Activated naive CD8-positive, alpha-beta T cell (primary cell): ENCODE results near the gene CFHR2.
"Not testable (repeated sequence)": the region's sequence is repeated elsewhere in the genome, so short reads cannot be mapped to it uniquely, and the experiment has no call there.

Experiments
- H3K27ac Mint-ChIP-seq: one replicate; pipeline ENCODE4 v1.8.0; 2021; ENCODE audit warnings: mixed read lengths
- H3K27me3 Mint-ChIP-seq: one replicate; pipeline ENCODE4 v1.8.0; 2021; ENCODE audit warnings: mixed read lengths
- H3K36me3 Mint-ChIP-seq: one replicate; pipeline ENCODE4 v1.8.0; 2021; ENCODE audit warnings: mixed read lengths
- H3K4me1 Mint-ChIP-seq: one replicate; pipeline ENCODE4 v1.8.0; 2021; ENCODE audit warnings: low read depth, mixed read lengths
- H3K4me3 Mint-ChIP-seq: one replicate; pipeline ENCODE4 v1.8.0; 2021; ENCODE audit warnings: mild to moderate bottlenecking, mixed read lengths
- H3K9me3 Mint-ChIP-seq: one replicate; pipeline ENCODE4 v1.8.0; 2021; ENCODE audit warnings: low read depth, mixed read lengths

Gene CFHR2

DNA sequence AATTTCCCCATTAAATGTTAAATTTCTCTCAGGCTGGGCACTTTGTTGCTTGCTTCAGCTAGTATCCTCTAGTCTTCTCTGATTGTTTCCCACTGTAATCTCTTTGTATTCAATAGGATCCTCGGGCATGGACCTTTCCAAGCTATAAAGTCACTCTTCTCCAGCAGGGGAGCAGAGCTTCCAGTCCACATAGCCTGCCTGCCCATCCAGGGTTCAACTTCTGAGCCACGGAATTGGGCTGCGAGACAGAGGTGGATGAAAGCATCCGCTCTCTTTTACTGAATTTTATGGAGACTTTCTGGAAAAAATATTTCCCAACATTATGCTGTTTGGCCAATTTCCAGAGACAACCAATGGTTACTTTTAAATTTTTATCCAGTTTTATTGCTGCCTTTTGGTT is 32.7 kb downstream of the CFHR2 start:
- Mint-ChIP-seq H3K27me3 (peaks cover 2% of the 10 kb centered on the region), H3K9me3 (no peaks in the 10 kb centered on the region), H3K4me1 (no peaks in the 10 kb centered on the region), H3K4me3 (no peak overlapping the region), H3K36me3 (no peaks in the 10 kb centered on the region), H3K27ac (no peak overlapping the region)

DNA sequence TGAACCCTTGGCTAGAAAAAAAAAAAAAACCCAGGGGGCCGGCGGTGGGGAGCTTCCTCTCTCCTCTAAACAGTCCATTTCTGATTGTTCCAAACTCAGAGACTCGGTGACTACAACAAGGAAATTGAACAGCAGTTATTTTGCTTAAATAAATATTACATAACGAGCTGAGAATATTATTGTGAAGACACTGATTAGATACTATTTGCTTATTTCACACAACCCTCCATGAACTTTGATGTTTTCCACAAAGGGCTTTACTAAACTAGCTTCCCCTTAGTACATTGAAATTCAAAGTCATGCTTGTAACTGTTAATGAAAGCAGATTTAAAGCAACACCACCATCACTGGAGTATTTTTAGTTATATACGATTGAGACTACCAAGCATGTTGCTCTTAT is 33.7 kb downstream of the CFHR2 start, which contains the start of gene CFHR5:
TSS of gene CFHR5 (plus strand) at position 279 of the 400 bp plus-strand sequence. CDS start at position 388, 109 bp downstream.
- Mint-ChIP-seq H3K27ac (no peak within 1 kb of the TSS), H3K9me3 (no peaks in the 10 kb centered on the region), H3K36me3 (no peaks in the 10 kb centered on the region), H3K4me1 (no peaks in the 10 kb centered on the region), H3K27me3 (peaks cover 2% of the 10 kb centered on the region), H3K4me3 (no peak within 1 kb of the TSS)

DNA sequence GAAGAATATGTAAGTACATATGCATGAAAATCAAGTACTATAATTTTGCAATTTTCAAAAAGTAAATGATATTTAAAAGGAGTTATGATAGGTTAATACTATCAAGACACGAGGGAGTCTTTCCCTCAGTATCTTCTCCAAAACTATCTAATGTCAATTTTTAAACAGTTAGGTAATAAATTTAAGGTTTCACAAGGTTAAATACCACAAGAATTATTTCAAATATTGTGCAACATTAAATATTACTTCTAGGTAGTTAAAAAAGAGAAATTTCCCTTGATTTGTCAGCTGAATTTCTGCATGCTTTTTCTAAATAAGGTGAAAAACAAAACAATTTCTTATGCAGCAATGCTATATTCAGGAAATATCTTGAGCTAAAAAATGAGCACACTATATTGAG is 37.3 kb downstream of the CFHR2 start:
- Mint-ChIP-seq H3K4me1 (no peaks in the 10 kb centered on the region), H3K9me3 (no peaks in the 10 kb centered on the region), H3K36me3 (no peaks in the 10 kb centered on the region), H3K27me3 (peaks cover 2% of the 10 kb centered on the region), H3K27ac (no peak overlapping the region), H3K4me3 (no peak overlapping the region)

DNA sequence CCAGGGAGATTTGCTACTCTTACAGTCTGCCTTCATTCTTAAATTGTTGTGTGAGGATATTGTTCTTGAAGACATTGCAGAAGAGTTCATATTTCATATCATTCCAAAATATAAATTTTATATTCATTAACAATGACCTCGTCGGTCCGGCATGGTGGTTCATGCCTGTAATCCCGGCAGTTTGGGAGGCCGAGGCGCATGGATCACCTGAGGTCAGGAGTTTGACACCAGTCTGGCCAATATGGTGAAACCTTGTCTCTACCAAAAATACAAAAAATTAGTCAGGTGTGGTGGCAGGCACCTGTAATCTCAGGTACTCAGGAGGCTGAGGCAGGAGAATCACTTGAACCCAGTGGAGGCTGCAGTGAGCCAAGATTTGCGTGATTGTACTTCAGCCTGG is 38.7 kb downstream of the CFHR2 start:
- H3K27me3 Mint-ChIP-seq, H3K4me1 Mint-ChIP-seq, H3K27ac Mint-ChIP-seq, H3K9me3 Mint-ChIP-seq, H3K36me3 Mint-ChIP-seq, H3K4me3 Mint-ChIP-seq: not testable (repeated sequence)

DNA sequence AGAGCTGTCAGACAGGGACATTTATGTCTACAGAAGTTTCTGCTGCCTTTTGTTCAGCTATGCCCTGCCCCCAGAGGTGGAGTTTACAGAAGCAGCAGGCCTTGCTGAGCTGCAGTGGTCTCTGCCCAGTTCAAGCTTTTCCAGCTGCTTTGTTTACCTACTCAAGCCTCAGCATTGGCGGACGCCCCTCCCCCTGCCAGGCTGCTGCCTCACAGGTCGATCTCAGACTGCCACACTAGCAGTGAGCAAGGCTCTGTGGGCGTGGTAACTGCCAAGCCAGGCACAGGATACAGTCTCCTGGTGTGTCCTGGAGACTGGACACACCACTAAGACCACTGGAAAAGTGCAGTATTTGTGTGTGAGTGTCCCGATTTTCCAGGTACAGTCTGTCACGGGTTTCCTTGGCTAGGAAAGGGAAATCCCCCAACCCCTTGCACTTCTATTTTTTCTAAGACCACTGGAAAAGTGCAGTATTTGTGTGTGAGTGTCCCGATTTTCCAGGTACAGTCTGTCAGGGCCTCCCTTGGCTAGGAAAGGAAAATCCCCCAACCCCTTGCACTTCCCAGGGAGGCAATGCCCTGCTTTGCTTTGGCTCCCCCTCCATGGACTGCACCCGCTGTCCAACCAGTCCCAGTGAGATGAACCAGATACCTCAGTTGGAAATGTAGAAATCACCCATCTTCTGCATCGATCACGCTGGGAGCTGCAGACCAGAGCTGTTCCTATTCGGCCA is 48.5 kb downstream of the CFHR2 start:
- H3K27ac Mint-ChIP-seq, H3K4me1 Mint-ChIP-seq, H3K9me3 Mint-ChIP-seq, H3K27me3 Mint-ChIP-seq, H3K36me3 Mint-ChIP-seq, H3K4me3 Mint-ChIP-seq: not testable (repeated sequence)

DNA sequence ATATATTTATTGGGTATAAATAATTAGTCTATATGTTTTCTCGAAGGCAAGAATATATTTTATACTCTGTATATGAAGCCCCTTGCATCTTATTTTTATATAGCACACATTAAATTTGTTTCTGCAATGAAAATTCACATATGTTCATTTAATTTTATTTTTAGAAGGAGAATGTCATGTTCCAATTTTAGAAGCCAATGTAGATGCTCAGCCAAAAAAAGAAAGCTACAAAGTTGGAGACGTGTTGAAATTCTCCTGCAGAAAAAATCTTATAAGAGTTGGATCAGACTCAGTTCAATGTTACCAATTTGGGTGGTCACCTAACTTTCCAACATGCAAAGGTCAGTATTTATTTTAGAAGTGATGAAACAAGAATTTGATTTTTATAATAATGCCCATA is 50.4 kb downstream of the CFHR2 start:
- Mint-ChIP-seq H3K4me1 (no peaks in the 10 kb centered on the region), H3K27ac (no peak overlapping the region), H3K36me3 (no peaks in the 10 kb centered on the region), H3K9me3 (no peaks in the 10 kb centered on the region), H3K4me3 (no peak overlapping the region), H3K27me3 (peaks cover 4% of the 10 kb centered on the region)

DNA sequence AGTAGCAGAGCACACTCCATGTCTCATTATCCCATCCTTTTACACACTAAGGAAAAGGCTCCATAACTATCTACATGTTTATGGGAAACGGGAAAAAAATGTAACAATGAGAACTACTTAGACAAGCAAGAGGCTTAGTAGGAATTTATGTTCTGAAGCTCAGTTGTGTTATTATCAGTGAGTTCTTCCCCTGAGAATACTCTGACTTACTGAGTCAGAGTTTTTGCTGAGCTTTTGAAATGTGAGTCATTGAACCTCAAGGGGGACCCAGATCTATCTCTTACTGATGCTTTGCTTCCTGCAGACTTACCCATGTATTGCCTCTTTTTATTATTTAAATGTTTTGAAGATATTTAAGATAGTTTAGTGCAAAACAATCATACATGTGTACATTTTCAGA is 53.9 kb downstream of the CFHR2 start:
- Mint-ChIP-seq H3K36me3 (no peaks in the 10 kb centered on the region), H3K27me3 (peaks cover 3% of the 10 kb centered on the region), H3K4me3 (no peak overlapping the region), H3K9me3 (no peaks in the 10 kb centered on the region), H3K27ac (no peak overlapping the region), H3K4me1 (no peaks in the 10 kb centered on the region)

DNA sequence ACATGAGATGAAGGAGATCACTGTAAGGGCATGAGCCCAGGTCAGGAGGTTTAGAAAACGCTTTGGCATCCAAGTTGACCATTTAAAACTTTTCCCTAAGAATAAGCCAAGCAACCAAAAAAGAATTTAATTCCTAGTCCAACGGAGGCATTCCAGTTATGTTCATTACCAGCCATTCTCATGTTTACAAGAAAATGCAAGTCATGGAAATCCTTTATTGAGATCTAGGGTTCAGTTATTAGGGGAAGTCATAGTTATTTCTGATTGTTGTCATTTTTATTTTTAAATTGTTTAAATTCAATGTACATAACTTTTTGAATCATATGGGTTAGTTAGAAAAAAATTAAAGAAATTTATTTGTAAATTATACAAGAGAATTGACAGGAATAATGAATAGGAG is 58.3 kb downstream of the CFHR2 start:
- no peak overlapping the region for H3K27ac Mint-ChIP-seq
- H3K27me3 Mint-ChIP-seq, result no peaks in the 10 kb centered on the region
- H3K4me1 Mint-ChIP-seq, result no peaks in the 10 kb centered on the region
- no peaks in the 10 kb centered on the region for H3K36me3 Mint-ChIP-seq
- no peaks in the 10 kb centered on the region for H3K9me3 Mint-ChIP-seq
- H3K4me3 Mint-ChIP-seq, result no peak overlapping the region

DNA sequence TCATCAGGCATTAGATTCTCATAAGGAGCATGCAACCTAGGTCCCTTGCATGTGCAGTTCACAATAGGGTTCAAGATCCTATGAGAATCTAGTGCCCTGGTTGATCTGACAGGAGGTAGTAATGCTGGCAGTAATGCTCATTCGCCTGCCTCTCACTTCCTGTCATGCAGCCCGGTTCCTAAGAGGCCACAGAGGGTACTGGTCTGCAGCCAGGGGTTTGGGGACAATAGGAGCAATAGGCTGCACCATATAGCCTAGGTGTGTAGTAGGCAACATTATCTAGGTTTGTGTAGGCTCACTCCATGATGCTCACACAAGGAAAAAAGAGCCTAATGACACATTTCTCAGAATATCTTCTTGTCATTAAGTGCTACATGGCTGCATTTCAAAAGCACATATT is 59.6 kb downstream of the CFHR2 start:
- Mint-ChIP-seq H3K27me3 (no peaks in the 10 kb centered on the region), H3K36me3 (no peaks in the 10 kb centered on the region), H3K4me3 (no peak overlapping the region), H3K9me3 (no peaks in the 10 kb centered on the region), H3K4me1 (no peaks in the 10 kb centered on the region), H3K27ac (no peak overlapping the region)

DNA sequence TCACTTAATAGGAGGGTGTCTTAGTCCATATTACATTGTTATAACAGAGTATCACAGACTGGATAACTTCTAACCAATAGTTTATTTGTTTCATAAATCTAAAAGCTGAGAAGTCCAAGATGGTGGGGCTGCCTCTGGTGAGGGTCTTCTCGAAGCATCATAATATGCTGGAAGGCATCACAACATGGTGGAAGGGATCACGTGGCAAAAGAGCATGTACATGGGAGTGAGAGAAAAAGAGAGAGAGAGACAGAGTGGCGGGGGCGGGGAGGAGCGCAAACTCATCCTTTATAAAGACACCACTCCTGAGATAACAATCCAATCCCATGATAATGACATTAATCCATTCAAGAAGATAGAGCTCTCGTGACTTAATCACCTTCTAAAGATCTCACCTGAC is 65.3 kb downstream of the CFHR2 start:
- Mint-ChIP-seq H3K4me1 (no peaks in the 10 kb centered on the region), H3K27ac (no peak overlapping the region), H3K4me3 (no peak overlapping the region), H3K36me3 (peaks cover 4% of the 10 kb centered on the region), H3K27me3 (peaks cover 5% of the 10 kb centered on the region), H3K9me3 (peaks cover 4% of the 10 kb centered on the region)
